ENCODE measurements around the gene ZNRF1.
"Not testable (repeated sequence)": the region's sequence is repeated elsewhere in the genome, so short reads cannot be mapped to it uniquely, and the experiment has no call there.

Gene ZNRF1

GRCh38 chr16:75114946-75115825, 116.4 kb downstream of the ZNRF1 start:
- DNase-seq (ENCODE audit: low spot score) = no peak

- peak; percentile 71 for DNase-seq (ENCODE audit: low spot score)
These were observed 117.5 kb downstream of the ZNRF1 start, which contains the start of gene LDHD for GRCh38 chr16:75116081-75116910. Gene LDHD (minus strand): TSS chr16:75116780. CDS start chr16:75116720, 60 bp downstream.

GRCh38 chr16:75116911-75117245, 118.1 kb downstream of the ZNRF1 start:
- DNase-seq (ENCODE audit: low spot score) = no peak

- DNase-seq (ENCODE audit: low spot score) = no peak
These were observed 120.2 kb downstream of the ZNRF1 start for GRCh38 chr16:75118943-75119539.

- no peak for DNase-seq (ENCODE audit: low spot score)
These were observed 121.4 kb downstream of the ZNRF1 start for GRCh38 chr16:75120253-75120652.

- DNase-seq (ENCODE audit: low spot score) = no peak
These were observed 123.2 kb downstream of the ZNRF1 start for GRCh38 chr16:75121949-75122568.

GRCh38 chr16:75122609-75123008, 123.8 kb downstream of the ZNRF1 start:
- no peak for DNase-seq (ENCODE audit: low spot score)

- no peak for DNase-seq (ENCODE audit: low spot score)
These were observed 129.0 kb downstream of the ZNRF1 start for GRCh38 chr16:75127713-75128415.

- DNase-seq (ENCODE audit: low spot score) = not testable (repeated sequence)
These were observed 130.8 kb downstream of the ZNRF1 start for GRCh38 chr16:75129421-75130149.

- DNase-seq (ENCODE audit: low spot score) = no peak
These were observed 131.4 kb downstream of the ZNRF1 start for GRCh38 chr16:75130150-75130771.

GRCh38 chr16:75131081-75131480, 132.3 kb downstream of the ZNRF1 start:
- no peak for DNase-seq (ENCODE audit: low spot score)

GRCh38 chr16:75138233-75138632, 139.4 kb downstream of the ZNRF1 start:
- DNase-seq (ENCODE audit: low spot score) = no peak

GRCh38 chr16:75138636-75139035, 139.8 kb downstream of the ZNRF1 start:
- DNase-seq (ENCODE audit: low spot score) = no peak

GRCh38 chr16:75139498-75139897, 140.7 kb downstream of the ZNRF1 start:
- no peak for DNase-seq (ENCODE audit: low spot score)

GRCh38 chr16:75143941-75144340, 145.1 kb downstream of the ZNRF1 start:
- no peak for DNase-seq (ENCODE audit: low spot score)

GRCh38 chr16:75147968-75148310, 149.1 kb downstream of the ZNRF1 start:
- no peak for DNase-seq (ENCODE audit: low spot score)

- peak; percentile 74 for DNase-seq (ENCODE audit: low spot score)
These were observed 149.7 kb downstream of the ZNRF1 start, which contains the start of gene ZFP1 for GRCh38 chr16:75148311-75149195. Gene ZFP1 (plus strand): TSS chr16:75148524. CDS start chr16:75152952, 4,428 bp downstream.

- DNase-seq (ENCODE audit: low spot score) = no peak
These were observed 153.0 kb downstream of the ZNRF1 start for GRCh38 chr16:75151798-75152197.

GRCh38 chr16:75152635-75153034, 153.8 kb downstream of the ZNRF1 start:
- DNase-seq (ENCODE audit: low spot score) = no peak
